Measurements from ENCODE around the gene SCYL2. TPM values are rescaled to one million over a fixed set of nuclear protein-coding genes. Genes with fewer than 3 reads are reported as not detected.
"Not testable (repeated sequence)": the region's sequence is repeated elsewhere in the genome, so short reads cannot be mapped to it uniquely, and the experiment has no call there.

The SCYL2 gene, protein sequence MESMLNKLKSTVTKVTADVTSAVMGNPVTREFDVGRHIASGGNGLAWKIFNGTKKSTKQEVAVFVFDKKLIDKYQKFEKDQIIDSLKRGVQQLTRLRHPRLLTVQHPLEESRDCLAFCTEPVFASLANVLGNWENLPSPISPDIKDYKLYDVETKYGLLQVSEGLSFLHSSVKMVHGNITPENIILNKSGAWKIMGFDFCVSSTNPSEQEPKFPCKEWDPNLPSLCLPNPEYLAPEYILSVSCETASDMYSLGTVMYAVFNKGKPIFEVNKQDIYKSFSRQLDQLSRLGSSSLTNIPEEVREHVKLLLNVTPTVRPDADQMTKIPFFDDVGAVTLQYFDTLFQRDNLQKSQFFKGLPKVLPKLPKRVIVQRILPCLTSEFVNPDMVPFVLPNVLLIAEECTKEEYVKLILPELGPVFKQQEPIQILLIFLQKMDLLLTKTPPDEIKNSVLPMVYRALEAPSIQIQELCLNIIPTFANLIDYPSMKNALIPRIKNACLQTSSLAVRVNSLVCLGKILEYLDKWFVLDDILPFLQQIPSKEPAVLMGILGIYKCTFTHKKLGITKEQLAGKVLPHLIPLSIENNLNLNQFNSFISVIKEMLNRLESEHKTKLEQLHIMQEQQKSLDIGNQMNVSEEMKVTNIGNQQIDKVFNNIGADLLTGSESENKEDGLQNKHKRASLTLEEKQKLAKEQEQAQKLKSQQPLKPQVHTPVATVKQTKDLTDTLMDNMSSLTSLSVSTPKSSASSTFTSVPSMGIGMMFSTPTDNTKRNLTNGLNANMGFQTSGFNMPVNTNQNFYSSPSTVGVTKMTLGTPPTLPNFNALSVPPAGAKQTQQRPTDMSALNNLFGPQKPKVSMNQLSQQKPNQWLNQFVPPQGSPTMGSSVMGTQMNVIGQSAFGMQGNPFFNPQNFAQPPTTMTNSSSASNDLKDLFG
- total RNA-seq: 123 TPM

GRCh38 chr12:100266835-100267602, at the start of gene SCYL2, which contains the start of gene DEPDC4:
SCYL2 (plus strand) TSS chr12:100267177; CDS start chr12:100282971, 15,794 bp downstream.
DEPDC4 (minus strand) TSS chr12:100267079; CDS start chr12:100267076, 3 bp downstream.
- DNase-seq: peak; percentile 95

DNA sequence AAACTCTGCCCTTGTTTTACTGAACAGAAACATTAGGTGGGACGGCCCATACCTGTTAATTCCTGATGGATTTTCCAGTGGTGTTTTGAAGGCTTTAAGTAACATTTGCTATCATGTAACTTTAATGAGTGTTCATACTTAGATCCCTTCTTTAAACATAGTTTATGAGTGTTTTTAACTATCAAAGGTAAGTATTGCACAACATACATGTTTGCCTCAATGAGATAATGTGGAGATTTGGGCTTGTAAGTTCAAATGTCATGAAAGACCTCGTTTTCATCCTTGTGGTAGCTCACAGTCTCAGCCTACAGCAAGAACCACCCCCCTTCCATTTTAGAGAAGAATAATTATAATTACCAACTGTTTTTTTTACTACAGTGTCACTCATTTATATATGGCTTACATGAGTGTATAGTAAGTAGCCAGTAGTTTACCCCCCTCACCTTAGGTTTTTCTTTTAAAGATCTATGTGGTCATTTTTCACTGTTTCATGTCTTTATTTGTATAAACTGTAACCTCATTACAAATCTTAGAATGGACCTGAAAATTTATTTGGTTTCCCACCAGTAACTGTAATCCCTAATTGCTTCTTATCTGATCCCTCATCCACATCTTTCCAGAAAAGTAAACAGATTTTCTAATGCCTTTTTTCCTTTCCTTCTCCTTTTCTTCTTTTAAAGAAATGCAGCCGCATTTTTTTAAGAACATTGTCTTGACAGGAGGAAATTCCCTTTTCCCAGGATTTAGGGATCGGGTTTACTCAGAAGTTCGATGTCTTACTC, 47.5 kb upstream of the SCYL2 start:
- no peak for DNase-seq

GRCh38 chr12:100221523-100221922, 45.5 kb upstream of the SCYL2 start:
- no peak for DNase-seq

DNA sequence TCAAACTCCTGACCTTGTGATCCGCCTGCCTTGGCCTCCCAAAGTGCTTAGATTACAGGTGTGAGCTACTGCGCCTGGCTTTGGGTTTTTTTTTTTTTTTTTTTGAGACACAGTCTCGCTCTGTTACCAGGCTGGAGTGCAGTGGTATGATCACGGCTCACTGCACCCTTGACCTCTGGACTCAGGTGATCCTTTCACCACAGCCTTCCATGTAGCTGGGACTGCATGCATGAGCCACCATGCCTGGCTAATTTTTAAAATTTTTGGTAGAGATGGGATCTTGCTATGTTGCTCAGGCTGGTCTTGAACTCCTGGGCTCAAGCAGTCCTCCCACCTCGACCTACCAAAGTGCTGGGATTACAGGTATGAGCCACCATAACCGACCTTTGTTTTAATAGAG, 44.8 kb upstream of the SCYL2 start:
- not testable (repeated sequence) for DNase-seq

DNA sequence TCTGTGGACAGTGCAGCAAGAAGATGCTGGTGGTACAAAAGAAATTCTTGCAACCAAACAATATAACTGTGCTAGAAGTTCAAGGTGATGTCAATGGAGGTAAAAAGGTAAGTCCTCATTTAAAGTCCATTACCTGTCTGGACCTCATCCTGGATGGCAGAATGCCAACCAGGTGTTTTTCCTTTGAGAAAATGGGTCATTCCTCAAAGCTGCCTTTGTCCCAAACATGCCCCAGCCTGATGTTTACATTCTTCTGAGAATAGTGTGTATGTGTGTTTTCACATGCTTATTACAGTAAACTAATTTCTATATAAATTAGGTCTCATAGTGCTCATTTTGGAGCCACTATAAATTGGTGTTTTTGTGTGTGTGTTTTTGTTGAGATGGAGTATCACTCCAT, 41.5 kb upstream of the SCYL2 start:
- DNase-seq: no peak

DNA sequence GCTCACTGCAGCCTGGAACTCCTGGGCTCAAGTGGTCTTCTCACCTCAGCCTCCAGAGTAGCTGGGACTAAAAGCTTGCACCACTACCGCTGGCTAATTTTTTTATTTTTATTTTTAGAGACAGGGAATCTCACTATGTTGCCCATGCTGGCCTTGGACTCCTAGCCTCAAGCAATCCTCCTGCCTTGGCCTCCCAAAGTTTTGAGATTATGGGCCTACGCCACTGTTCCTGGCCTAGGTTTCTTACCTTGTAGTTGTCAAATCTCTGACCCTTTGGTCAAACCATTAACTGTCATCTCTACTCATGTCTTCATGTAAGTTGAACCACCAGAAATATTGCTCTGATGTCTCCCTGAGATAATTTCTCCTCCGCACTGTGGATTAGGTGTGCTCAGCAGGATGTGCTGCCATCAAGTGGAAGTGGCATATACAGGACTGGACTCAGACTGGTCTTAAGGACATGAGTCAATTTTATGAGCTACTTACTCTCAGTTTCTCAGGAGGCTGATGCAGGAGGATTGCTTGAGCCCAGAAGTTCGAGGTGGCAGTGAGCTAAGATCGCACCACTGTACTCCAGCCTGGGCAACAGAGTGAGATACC, 37.8 kb upstream of the SCYL2 start:
- DNase-seq: no peak

GRCh38 chr12:100229876-100230275, 37.1 kb upstream of the SCYL2 start:
- no peak for DNase-seq

- not testable (repeated sequence) for DNase-seq
Measured at GRCh38 chr12:100231873-100232272, 35.1 kb upstream of the SCYL2 start.

DNA sequence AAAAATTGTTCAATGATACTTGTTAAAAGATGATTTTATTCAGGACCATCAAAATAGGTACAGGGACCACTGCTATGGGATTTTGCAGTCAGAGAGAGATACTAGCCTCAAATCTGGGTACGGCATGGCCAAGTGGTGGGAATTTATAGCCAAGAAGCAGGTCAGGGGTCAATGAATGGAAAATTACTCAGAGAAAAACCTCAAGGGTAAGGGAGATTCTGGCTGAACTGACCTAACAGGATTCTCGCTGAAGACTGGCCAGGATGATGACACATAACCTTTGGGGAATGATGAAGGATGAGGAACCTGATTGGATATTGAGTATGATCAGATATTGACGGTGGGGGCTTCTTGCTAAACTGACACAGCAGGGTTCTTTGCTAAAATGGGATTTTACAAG, 32.8 kb upstream of the SCYL2 start:
- DNase-seq: no peak

GRCh38 chr12:100234591-100235304, 32.2 kb upstream of the SCYL2 start:
- DNase-seq: no peak

DNA sequence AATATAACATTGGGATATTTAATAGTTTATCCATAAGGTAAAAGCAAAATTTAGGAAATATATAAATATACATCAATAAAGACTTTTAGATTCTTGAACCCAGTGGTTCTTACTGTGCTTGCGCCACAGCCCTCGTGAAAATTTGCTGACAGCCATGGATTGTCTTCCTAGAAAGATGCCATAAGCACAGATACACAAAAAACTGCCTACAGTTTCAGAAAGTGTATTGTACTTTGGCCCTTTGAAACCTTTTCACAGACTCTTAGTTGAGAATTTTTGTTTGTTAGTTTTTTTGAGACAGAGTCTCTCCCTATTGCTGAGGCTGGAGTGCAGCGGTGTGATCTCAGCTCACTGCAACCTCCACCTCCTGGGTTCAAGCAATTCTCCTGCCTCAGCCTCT, 28.2 kb upstream of the SCYL2 start:
- DNase-seq: no peak

DNA sequence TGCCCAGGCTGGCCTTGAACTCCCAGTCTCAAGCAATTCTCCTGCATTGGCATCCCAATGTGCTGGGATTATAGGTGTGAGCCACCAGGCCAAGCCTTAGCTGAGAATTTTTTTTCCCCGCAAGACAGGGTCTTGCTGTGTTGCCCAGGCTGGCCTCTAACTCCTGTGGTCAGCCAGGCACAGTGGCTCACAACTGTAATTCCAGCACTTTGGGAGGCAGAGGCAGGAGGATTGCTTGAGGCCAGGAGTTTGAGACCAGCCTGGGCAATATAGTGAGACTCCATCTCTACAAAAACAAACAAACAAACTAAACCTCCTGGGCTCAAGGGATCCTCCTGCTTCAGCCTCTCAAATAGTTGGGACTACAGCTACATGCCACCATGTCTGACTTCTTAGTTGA, 27.4 kb upstream of the SCYL2 start:
- DNase-seq: no peak

DNA sequence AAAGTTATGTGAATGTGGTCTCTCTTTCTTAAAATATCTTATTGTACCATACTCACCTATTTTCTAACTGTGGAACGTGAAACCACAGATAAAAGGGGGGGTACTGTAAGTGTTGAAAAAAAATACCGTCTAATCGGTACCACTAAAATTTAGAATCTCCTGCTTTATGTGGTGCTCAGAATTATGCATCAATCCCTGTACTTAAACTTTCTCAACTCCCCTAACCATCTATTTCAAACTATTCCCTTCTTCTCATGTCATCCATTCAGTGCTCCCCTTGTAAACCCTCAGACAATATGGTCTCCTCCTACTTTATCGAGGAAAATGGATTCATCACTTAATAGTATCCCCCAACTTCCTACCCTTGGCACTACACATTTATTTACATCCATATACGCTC, 23.8 kb upstream of the SCYL2 start:
- DNase-seq: no peak

GRCh38 chr12:100247765-100248164, 19.2 kb upstream of the SCYL2 start:
- DNase-seq: no peak

- no peak for DNase-seq
Measured at GRCh38 chr12:100248886-100249285, 18.1 kb upstream of the SCYL2 start.

- no peak for DNase-seq
Measured at GRCh38 chr12:100249941-100250340, 17.0 kb upstream of the SCYL2 start.

DNA sequence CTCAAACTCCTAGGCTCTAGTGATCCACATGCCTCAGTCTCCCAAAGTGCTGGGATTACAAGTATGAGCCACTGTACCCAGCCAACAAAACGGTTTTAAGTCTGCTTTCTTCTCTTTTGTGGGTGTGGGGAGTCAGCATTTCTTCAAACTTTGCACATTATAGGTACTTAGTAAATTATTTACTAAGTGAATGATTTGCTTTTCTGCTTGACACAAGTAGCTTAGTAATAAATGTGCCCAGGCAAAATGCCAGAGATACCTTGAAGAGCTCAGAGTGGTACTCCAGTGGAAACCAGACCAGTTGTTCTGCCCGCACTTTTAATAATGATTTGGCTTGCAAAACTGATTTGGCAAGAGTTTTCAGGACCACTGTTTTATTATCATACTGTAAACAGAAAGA, 15.1 kb upstream of the SCYL2 start:
- no peak for DNase-seq

GRCh38 chr12:100253437-100253836, 13.5 kb upstream of the SCYL2 start:
- DNase-seq: no peak

DNA sequence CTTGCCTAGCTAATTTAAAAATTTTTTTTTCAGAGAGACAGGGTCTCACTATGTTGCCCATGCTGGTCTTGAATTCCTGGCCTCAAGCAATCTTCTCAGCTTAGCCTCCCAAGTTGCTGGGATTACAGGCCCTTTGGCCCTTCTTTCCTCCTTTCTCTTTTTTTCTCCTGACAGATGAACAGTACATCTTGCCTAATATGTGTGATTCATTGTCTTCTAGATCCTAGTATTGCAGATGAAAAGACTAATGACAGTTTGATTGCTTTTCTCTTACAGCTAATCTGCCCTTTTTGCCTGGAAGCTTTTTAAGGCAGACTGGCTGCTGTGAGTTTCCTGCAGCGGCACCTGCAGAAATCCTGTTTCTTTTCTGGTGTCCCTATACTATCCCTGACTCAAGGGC, 12.1 kb upstream of the SCYL2 start:
- DNase-seq: no peak

DNA sequence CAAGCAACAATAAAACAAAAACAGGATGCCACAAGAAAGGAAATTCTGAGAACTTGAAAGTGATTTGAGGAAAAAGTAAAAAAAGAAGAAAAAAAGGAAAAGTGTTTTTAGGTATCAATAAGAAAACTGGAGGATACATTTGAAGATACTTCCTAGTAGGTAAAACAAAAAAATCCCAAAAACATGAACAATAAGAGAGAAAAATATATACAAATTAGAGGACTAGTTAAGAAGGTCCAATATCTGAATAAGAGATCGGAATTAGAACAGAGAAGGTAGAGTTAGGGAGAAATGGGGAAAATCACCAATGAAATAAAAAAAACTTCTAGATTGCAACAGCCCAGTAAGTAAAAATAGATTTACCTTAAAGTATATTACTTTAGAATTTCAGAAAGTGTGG, 8.8 kb upstream of the SCYL2 start:
- no peak for DNase-seq

GRCh38 chr12:100263131-100263530, 3.8 kb upstream of the SCYL2 start:
- DNase-seq: no peak

All from occipital lobe (tissue), 2 donors.